Placental pericyte (primary cell): ENCODE data around the gene DDX27. TPM values are rescaled to one million over a fixed set of nuclear protein-coding genes. Genes with fewer than 3 reads are reported as not detected.
A peak's percentile ranks its signal among the peaks of the same experiment; 100 is the strongest.

ENCODE experiments used
- small RNA-seq: library from RNA; depleted of rRNA; stranded (forward); fragments of <200 nt; gene quantifications from one replicate; pipeline ENCODE3, GENCODE V24; 2012; ENCODE audit warnings: low replicate concordance
- total RNA-seq: library from RNA; depleted of rRNA; stranded (reverse); fragments of >200 nt; gene quantifications from 2 replicates; pipeline ENCODE4 v1.2.3, GENCODE V29; 2012

The DDX27 gene, protein sequence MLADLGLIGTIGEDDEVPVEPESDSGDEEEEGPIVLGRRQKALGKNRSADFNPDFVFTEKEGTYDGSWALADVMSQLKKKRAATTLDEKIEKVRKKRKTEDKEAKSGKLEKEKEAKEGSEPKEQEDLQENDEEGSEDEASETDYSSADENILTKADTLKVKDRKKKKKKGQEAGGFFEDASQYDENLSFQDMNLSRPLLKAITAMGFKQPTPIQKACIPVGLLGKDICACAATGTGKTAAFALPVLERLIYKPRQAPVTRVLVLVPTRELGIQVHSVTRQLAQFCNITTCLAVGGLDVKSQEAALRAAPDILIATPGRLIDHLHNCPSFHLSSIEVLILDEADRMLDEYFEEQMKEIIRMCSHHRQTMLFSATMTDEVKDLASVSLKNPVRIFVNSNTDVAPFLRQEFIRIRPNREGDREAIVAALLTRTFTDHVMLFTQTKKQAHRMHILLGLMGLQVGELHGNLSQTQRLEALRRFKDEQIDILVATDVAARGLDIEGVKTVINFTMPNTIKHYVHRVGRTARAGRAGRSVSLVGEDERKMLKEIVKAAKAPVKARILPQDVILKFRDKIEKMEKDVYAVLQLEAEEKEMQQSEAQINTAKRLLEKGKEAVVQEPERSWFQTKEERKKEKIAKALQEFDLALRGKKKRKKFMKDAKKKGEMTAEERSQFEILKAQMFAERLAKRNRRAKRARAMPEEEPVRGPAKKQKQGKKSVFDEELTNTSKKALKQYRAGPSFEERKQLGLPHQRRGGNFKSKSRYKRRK
- total RNA-seq = 37.4 and 39.6 TPM in 2 replicates

DNA sequence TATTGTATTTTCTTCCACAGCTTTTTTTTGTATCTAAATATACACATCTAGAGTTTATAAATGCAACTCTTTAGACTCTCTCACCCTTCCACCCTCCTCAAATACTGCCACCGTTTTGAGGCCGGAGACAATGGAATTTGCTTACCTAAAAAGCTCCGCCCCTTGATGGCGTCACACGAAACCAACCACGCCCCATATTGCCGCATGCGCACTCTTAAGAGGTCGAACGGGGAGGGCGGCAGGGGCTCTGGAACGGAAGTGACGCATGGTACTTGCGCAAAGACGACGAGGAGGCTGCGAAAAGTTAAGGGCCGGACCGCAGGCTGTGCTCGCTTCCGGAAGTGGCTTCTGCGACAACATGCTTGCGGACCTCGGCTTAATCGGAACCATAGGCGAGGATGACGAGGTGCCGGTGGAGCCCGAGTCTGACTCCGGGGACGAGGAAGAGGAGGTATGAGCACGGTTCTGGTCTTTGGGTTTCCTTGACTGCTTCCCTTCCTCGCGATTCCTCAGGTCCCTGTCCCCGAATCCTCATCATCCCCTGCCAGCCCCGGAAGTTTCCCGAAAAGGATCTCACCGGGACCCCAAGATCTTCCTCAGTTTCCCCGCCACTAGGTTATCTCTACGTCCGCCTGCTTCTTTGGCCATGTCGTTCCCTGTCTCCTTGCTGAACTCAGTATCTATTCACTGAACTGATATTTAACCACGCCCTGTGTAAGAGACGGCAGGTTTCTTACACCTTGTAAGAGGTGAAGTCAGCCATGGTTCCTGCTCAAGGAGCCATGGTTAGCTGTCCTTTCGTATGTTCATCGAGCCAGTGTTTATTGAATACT is at the start of gene DDX27:
Gene DDX27 (plus strand): TSS at position 326 of the 833 bp plus-strand sequence. CDS start 33 bp downstream, at position 359.

DNA sequence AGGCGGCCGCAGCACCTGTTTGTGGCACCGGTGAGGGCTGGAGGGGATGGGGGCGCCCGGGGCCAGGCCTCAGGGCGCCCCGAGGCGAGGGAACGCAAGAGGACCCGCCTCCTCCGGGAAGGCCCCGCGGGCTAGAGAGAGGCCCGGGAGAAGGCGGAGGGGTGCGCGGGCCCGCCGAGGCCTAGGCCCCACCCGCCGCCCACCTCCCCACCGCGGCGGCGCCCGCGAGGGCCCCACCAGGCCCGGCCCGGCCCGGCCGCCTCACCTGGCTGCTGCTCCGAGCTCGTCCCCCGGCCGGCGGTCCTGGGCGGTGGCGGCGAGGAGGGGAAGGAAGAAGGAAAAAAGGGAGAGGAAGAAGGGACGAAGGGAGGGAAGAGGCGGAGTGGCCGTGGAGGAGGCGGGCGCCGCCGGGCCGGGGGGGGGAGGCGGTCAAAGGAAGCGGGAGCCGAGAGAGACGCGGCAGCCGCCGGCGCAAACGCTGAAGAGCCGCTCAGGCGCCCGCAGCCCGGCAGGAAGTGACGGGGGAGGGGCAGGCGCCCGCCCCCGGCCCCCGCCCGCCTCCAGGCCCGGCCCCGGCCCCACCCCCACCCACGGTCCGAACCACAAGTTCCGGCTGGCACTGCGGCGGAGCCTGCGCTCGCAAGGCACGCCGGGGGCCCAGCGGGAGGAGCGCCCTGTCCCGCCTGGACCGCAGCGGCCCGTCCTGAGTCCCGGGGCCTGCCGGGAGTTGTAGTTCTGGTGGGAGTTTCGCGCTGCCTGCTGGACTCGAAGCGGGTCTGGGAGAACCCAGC is 31.2 kb upstream of the DDX27 start, which contains the start of gene STAU1:
Gene STAU1 (minus strand): TSS at position 484 of the 791 bp plus-strand sequence. CDS start 22,133 bp downstream, outside the sequence.

DNA sequence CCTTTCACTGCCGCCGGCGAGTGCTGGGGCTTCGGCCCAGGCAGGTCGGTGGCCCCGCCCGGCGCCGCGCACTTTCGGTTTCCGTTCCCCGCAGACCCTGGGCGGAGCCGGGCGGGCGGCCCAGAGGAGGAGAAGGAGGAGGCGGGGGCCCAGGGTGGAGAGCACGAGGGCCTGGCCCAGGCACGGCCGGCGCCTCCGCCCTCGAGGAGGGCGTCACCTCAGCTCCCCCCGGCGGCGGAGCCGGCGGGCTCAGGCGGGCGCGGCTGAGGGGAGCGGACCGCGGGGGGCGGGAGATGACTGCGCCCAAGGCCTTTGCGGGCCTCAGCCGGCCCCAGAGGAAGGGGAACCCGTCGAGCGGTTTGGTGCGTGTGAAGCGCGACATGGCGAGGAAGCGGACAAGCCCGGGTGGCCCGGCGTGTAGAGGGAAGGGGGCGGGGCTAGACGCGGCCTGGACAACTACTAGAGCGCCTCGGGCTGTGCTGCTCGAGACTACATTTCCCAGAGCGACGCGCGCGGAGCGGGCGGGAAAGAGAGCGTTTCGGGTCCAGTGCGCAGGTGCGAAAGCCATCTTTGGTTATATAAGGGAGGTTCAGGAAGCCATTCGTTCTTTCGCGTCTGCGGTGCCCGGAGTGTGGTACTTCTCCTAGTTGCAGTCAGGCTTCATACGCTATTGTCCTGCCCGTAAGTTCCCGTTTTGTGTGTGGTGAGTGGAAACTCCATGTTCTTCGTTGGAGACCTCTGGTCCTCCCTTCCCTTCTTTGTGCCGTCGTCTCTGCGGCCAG is 59.0 kb downstream of the DDX27 start, which contains the start of gene ZNFX1:
Gene ZNFX1 (minus strand): TSS at position 22 of the 782 bp plus-strand sequence. CDS start 2,218 bp downstream, outside the sequence.

Small RNA genes lying within 50 kb of the gene (small RNA-seq; reads per million reads assigned to genes)
- gene SNORD12B (705 reads per million, percentile 99 among the genes with 10 or more reads in this experiment), gene SNORD12C (493 reads per million, percentile 99 among the genes with 10 or more reads in this experiment)

Other genes starting within 250 kb of the DDX27 start
- 33.3 and 180 TPM in 2 replicates for gene CSE1L, start 173.1 kb upstream of the DDX27 start, total RNA-seq
- gene STAU1, start 31.1 kb upstream of the DDX27 start, total RNA-seq = 54.3 and 67.4 TPM in 2 replicates
- gene ZNFX1, start 58.6 kb downstream of the DDX27 start, total RNA-seq = 37.4 and 53.4 TPM in 2 replicates